A549 (cell line): ENCODE results near the gene CDH6. TPM values are rescaled to one million over a fixed set of nuclear protein-coding genes. Genes with fewer than 3 reads are reported as not detected.

ENCODE experiments used
- ATAC-seq, 2 experiments: fragments of 200-7000 bp in 1 of 2; fragments of >200 bp in 1 of 2; cut with Nextera tagmentation in 1 of 2; cut with Tn5 transposase in 1 of 2; 3 replicates each; pipeline versions ENCODE4 v1.8.0 to v1.9.1; 2018 to 2020; ENCODE audit warnings: mild to moderate bottlenecking in 1 of 2, moderate library complexity in 1 of 2
- CTCF ChIA-PET: fragments of 300-600 bp; sonication (Branson Sonifier 250); formaldehyde crosslinking; extraction: SDS; loops from one replicate; lab custom pipeline; 2021; ENCODE audit warnings: antibody characterized with exemption, inconsistent platforms; lab: Yijun Ruan, JAX
- POLR2A ChIA-PET: fragments of 350-600 bp; formaldehyde crosslinking; extraction: SDS; loops from one replicate; lab custom pipeline; 2021; ENCODE audit warnings: antibody characterized with exemption, inconsistent platforms; lab: Yijun Ruan, JAX
- DNase-seq, 2 experiments: peaks; one replicate each; pipeline versions ENCODE4 v3.0.0 to v3.0.0-alpha.2; 2011 to 2016; ENCODE audit warnings: low read depth in 1 of 2, low spot score in 1 of 2
- FAIRE-seq: peaks from 2 replicates; lab custom pipeline; 2011; peaks lifted over from hg19 to GRCh38; lab: Jason Lieb, UNC
- H3K27ac ChIP-seq, 2 experiments: fragments of >200 bp; sonication (Bioruptor Twin); formaldehyde crosslinking; 3 replicates each; pipeline ENCODE4 v1.5.1; 2016 to 2017
- H3K4me1 ChIP-seq: fragments of >200 bp; sonication (Bioruptor Twin); formaldehyde crosslinking; 3 replicates; pipeline ENCODE4 v1.6.1; 2016
- H3K4me2 ChIP-seq: fragments of >200 bp; sonication (Bioruptor Twin); formaldehyde crosslinking; 3 replicates; pipeline ENCODE4 v1.6.1; 2016
- H3K4me3 ChIP-seq: fragments of >200 bp; sonication (Bioruptor Twin); formaldehyde crosslinking; 3 replicates; pipeline ENCODE4 v1.5.1; 2016
- H3K9me3 ChIP-seq: fragments of >200 bp; sonication (Bioruptor Twin); formaldehyde crosslinking; 3 replicates; pipeline ENCODE4 v1.6.1; 2016
- ATOH8 ChIP-seq: fragments of 250-450 bp; sonication (Bioruptor Pico); IDR thresholded peaks from 2 replicates; pipeline ENCODE4 v1.5.0; 2020; ENCODE audit warnings: low read depth, mild to moderate bottlenecking, moderate library complexity
- BCL3 ChIP-seq: fragments of >200 bp; sonication (Bioruptor Twin); formaldehyde crosslinking; IDR thresholded peaks from 3 replicates; pipeline ENCODE4 v1.6.1; 2016
- BHLHE40 ChIP-seq: IDR thresholded peaks from 2 replicates; pipeline ENCODE4 v1.6.1; 2012; ENCODE audit warnings: low read depth, low read length, inconsistent platforms
- CBX2 ChIP-seq: fragments of 200-600 bp; sonication (generic); IDR thresholded peaks from 2 replicates; pipeline ENCODE4 v1.6.1; 2016; ENCODE audit warnings: low read depth, mild to moderate bottlenecking, borderline replicate concordance
- CHD4 ChIP-seq: fragments of 200-600 bp; sonication (generic); IDR thresholded peaks from 2 replicates; pipeline ENCODE4 v1.6.1; 2016; ENCODE audit warnings: antibody characterized with exemption, mild to moderate bottlenecking, borderline replicate concordance
- EP300 ChIP-seq, 2 experiments: fragments of >200 bp; sonication (Bioruptor Twin); formaldehyde crosslinking; IDR thresholded peaks; 2 replicates in 1 of 2; 3 replicates in 1 of 2; pipeline ENCODE4 v1.6.1; 2016 to 2017
- FOSL2 ChIP-seq, 2 experiments: fragments of 450-650 bp in 1 of 2; fragments of >200 bp in 1 of 2; sonication (Bioruptor Twin) in 1 of 2; formaldehyde crosslinking; IDR thresholded peaks; 2 replicates each; pipeline versions ENCODE4 v1.5.0 to v1.6.1; 2016 to 2020; ENCODE audit warnings: mild to moderate bottlenecking in 1 of 2, moderate library complexity in 1 of 2
- GATA3 ChIP-seq: IDR thresholded peaks from 2 replicates; pipeline ENCODE4 v1.6.1; 2012; ENCODE audit warnings: borderline replicate concordance
- HDAC2 ChIP-seq: fragments of 200-600 bp; sonication (generic); IDR thresholded peaks from 2 replicates; pipeline ENCODE4 v1.6.1; 2016
- HMGXB4 ChIP-seq: fragments of 250-450 bp; sonication (Bioruptor Pico); IDR thresholded peaks from 2 replicates; pipeline ENCODE4 v1.5.0; 2021; ENCODE audit warnings: mild to moderate bottlenecking, moderate library complexity, borderline replicate concordance
- HOXA7 ChIP-seq: fragments of 250-450 bp; sonication (Bioruptor Pico); IDR thresholded peaks from 2 replicates; pipeline ENCODE4 v1.5.0; 2020; ENCODE audit warnings: mild to moderate bottlenecking, moderate library complexity
- HOXB13 ChIP-seq: fragments of 250-450 bp; sonication (Bioruptor Pico); IDR thresholded peaks from 2 replicates; pipeline ENCODE4 v1.5.0; 2020; ENCODE audit warnings: low read depth, mild to moderate bottlenecking, moderate library complexity
- JUNB ChIP-seq: fragments of >200 bp; sonication (Bioruptor Twin); formaldehyde crosslinking; IDR thresholded peaks from 2 replicates; pipeline ENCODE4 v1.6.1; 2016
- MAFK ChIP-seq: fragments of 450-650 bp; IDR thresholded peaks from 2 replicates; pipeline ENCODE4 v1.6.1; 2014; ENCODE audit not compliant: partially characterized antibody
- MAX ChIP-seq: IDR thresholded peaks from 2 replicates; pipeline ENCODE4 v1.6.1; 2012
- NFE2L2 ChIP-seq: fragments of 150-350 bp; conservative IDR thresholded peaks from 2 replicates; pipeline ENCODE4 v1.6.1; 2014; ENCODE audit warnings: low read length
- NPAS2 ChIP-seq: fragments of 250-450 bp; sonication (Bioruptor Pico); IDR thresholded peaks from 2 replicates; pipeline ENCODE4 v1.8.0; 2022; ENCODE audit warnings: mild to moderate bottlenecking, moderate library complexity, borderline replicate concordance
- POLR2AphosphoS2 ChIP-seq: conservative IDR thresholded peaks from 2 replicates; pipeline ENCODE4 v1.6.1; 2012; ENCODE audit warnings: low read length, improper control_type of control experiment, inconsistent platforms
- RAD21 ChIP-seq, 2 experiments: fragments of >200 bp in 1 of 2; sonication (Bioruptor Twin) in 1 of 2; formaldehyde crosslinking in 1 of 2; IDR thresholded peaks in 1 of 2; conservative IDR thresholded peaks in 1 of 2; 2 replicates in 1 of 2; 3 replicates in 1 of 2; pipeline ENCODE4 v1.6.1; 2012 to 2018; ENCODE audit warnings: inconsistent platforms in 1 of 2
- RARB ChIP-seq: fragments of 250-450 bp; sonication (Bioruptor Pico); IDR thresholded peaks from 2 replicates; pipeline ENCODE4 v1.8.0; 2021; ENCODE audit warnings: mild to moderate bottlenecking, moderate library complexity
- SMC3 ChIP-seq: fragments of >200 bp; sonication (Bioruptor Twin); formaldehyde crosslinking; IDR thresholded peaks from 3 replicates; pipeline ENCODE4 v1.6.1; 2018; ENCODE audit warnings: inconsistent platforms
- TFCP2L1 ChIP-seq: fragments of 250-450 bp; sonication (Bioruptor Pico); IDR thresholded peaks from 2 replicates; pipeline ENCODE4 v1.5.0; 2021; ENCODE audit warnings: mild to moderate bottlenecking
- TP53 ChIP-seq: fragments of 250-450 bp; sonication (Bioruptor Pico); IDR thresholded peaks from 2 replicates; pipeline ENCODE4 v1.5.0; 2021; ENCODE audit warnings: mild to moderate bottlenecking, moderate library complexity
- ZC3H11A ChIP-seq: fragments of 450-650 bp; IDR thresholded peaks from 2 replicates; pipeline ENCODE4 v1.6.1; 2014; ENCODE audit warnings: antibody characterized with exemption, mild to moderate bottlenecking
- ZFP36 ChIP-seq: fragments of 450-650 bp; IDR thresholded peaks from 2 replicates; pipeline ENCODE4 v1.6.1; 2014; ENCODE audit warnings: borderline replicate concordance; ENCODE audit not compliant: partially characterized antibody
- ZNF302 ChIP-seq: fragments of 250-450 bp; sonication (Bioruptor Pico); IDR thresholded peaks from 2 replicates; pipeline ENCODE4 v1.9.0; 2021; ENCODE audit warnings: inconsistent platforms, mild to moderate bottlenecking, moderate library complexity
- ZSCAN20 ChIP-seq: fragments of 250-450 bp; sonication (Bioruptor Pico); IDR thresholded peaks from 2 replicates; pipeline ENCODE4 v1.8.0; 2022; ENCODE audit warnings: mild to moderate bottlenecking, moderate library complexity
- WGBS: methylation state at CpG from one replicate; pipeline ENCODE4 v1.1.6; 2017; ENCODE audit errors: missing lambda C conversion rate; 5-methylcytosine and 5-hydroxymethylcytosine counted together
- polyA plus RNA-seq, 4 experiments: library from polyadenylated mRNA; depleted of rRNA in 3 of 4; stranded (reverse); fragments of >200 nt; fragmentation: RNase III in 1 of 4; extraction: RNeasy Plus Mini Kit Qiagen cat#74134 plus additional on column Dnase treatment in 1 of 4; gene quantifications; 2 replicates in 3 of 4; 3 replicates in 1 of 4; pipeline ENCODE4 v1.2.3, GENCODE V29; 2011 to 2017

The CDH6 gene
- polyA plus RNA-seq, 2 of the 4 experiments (the other 2 are of a cell fraction), result 0.25 to 0.61 TPM

GRCh38 chr5:31229266-31229665 is 35.8 kb downstream of the CDH6 start:
- H3K4me2 ChIP-seq, result no peak overlapping the region

GRCh38 chr5:31231177-31231838 is 37.8 kb downstream of the CDH6 start:
- no peak for TF ChIP-seq MAFK
- no peak for TF ChIP-seq BCL3
- no peak for TF ChIP-seq TP53 (CRISPR knock-in tag)
- TF ChIP-seq FOSL2 (IDR thresholded peaks at IDR 0.05), result no peak
- TF ChIP-seq FOSL2 (CRISPR knock-in tag; IDR thresholded peaks at IDR 0.05), result no peak
- TF ChIP-seq SMC3, result no peak
- TF ChIP-seq CHD4, result no peak
- no peak for TF ChIP-seq ATOH8 (CRISPR knock-in tag)
- no peak for TF ChIP-seq ZC3H11A
- TF ChIP-seq RAD21 (conservative IDR thresholded peaks at IDR 0.05 in 1 of 2, IDR thresholded peaks at IDR 0.05 in 1 of 2), result no peak
- TF ChIP-seq JUNB, result no peak
- TF ChIP-seq NFE2L2, result no peak
- TF ChIP-seq POLR2AphosphoS2, result no peak
- TF ChIP-seq HDAC2, result no peak
- TF ChIP-seq EP300 (IDR thresholded peaks at IDR 0.05), result no peak
- TF ChIP-seq ZSCAN20, result no peak
- no peak for TF ChIP-seq MAX
- TF ChIP-seq CBX2, result no peak
- no peak for TF ChIP-seq HOXA7 (CRISPR knock-in tag)
- TF ChIP-seq, all 56 proteins: peak for 0
- ATAC-seq, result no peak

More at GRCh38 chr5:31229266-31229665, 35.8 kb downstream of the CDH6 start:
- FAIRE-seq (no peak), ATAC-seq (no peak), DNase-seq (no peak)
- TF ChIP-seq TP53 (CRISPR knock-in tag), result no peak
- TF ChIP-seq NFE2L2, result no peak
- TF ChIP-seq NPAS2 (CRISPR knock-in tag), result no peak
- no peak for TF ChIP-seq HMGXB4
- TF ChIP-seq TFCP2L1 (CRISPR knock-in tag), result no peak
- TF ChIP-seq ZNF302 (CRISPR knock-in tag), result no peak
- TF ChIP-seq BHLHE40, result no peak
- TF ChIP-seq BCL3, result no peak
- no peak for TF ChIP-seq FOSL2 (IDR thresholded peaks at IDR 0.05)
- no peak for TF ChIP-seq FOSL2 (CRISPR knock-in tag; IDR thresholded peaks at IDR 0.05)
- no peak for TF ChIP-seq GATA3
- TF ChIP-seq RARB (CRISPR knock-in tag), result no peak
- TF ChIP-seq HOXA7 (CRISPR knock-in tag), result no peak
- no peak for TF ChIP-seq HOXB13 (CRISPR knock-in tag)
- no peak for TF ChIP-seq ZFP36
- Histone ChIP-seq H3K4me1 (no peaks in the 10 kb centered on the region), H3K4me3 (no peak overlapping the region), H3K9me3 (no peaks in the 10 kb centered on the region), H3K27ac (no peak overlapping the region)
- CTCF ChIA-PET, result interaction anchor here (0.7 kb wide), 1 partner anchor 23 kb away, joined by 3 read pairs; no protein-coding TSS in a partner anchor
- POLR2A ChIA-PET, result no interaction called here
- WGBS, result 73% methylated on average over 2 of the region's 2 CpGs

More at GRCh38 chr5:31231177-31231838, 37.8 kb downstream of the CDH6 start:
- Histone ChIP-seq H3K4me3 (no peak overlapping the region), H3K9me3 (no peaks in the 10 kb centered on the region), H3K4me2 (no peak overlapping the region), H3K27ac (no peak overlapping the region), H3K4me1 (no peaks in the 10 kb centered on the region)
- POLR2A ChIA-PET, result no interaction called here
- 43% methylated on average over 6 of the region's 6 CpGs for WGBS
- no peak for FAIRE-seq
- CTCF ChIA-PET, result interaction anchor here (0.6 to 2.4 kb wide), 13 partner anchors 8 to 1372 kb away, joined by 3 to 18 read pairs (median 3); no protein-coding TSS in a partner anchor
- no peak for DNase-seq
